Fibroblast of peridontal ligament (primary cell): Measurements from ENCODE around the gene DNAAF2.

ENCODE experiments used
- DNase-seq: peaks from one replicate; pipeline ENCODE4 v3.0.0-alpha.2; 2010; ENCODE audit errors: extremely low read depth

Gene DNAAF2

DNA sequence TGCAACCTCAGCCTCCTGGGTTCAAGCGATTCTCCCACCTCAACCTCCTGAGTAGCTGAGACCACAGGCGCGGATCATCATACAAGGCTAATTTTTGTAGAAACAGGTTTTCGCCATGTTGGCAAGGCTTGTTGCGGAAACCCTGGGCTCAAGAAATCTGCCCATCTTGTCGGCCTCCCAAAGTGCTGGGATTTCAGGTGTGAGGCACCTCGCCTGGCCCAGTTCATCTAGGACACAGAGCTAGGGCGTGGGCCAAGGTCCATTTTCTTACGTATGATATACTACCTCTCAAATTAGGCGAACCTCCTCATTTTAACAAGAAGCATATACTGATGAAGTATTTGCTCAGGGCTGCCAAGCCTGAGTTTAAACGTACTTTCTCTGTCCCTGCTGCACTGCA, 51.0 kb downstream of the DNAAF2 start:
- DNase-seq = no peak

DNA sequence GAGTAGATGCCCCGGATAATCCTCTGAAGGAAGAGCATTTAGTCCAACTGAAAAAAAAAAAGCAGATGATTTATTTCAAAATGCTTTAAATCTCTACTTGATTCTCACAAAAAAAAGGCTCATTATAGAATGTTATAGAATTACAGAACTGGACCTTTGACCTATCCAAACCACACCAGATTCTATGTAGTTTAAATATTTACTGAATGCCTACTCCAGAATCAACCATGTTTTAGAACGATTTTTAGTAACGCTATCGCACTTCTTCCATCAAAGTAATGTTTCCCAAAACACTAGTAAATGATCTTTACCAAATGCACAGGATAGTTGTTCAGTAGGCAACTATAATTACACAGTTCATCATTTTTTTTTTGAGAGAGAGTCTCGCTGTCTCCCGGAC, 51.4 kb downstream of the DNAAF2 start:
- no peak for DNase-seq

DNA sequence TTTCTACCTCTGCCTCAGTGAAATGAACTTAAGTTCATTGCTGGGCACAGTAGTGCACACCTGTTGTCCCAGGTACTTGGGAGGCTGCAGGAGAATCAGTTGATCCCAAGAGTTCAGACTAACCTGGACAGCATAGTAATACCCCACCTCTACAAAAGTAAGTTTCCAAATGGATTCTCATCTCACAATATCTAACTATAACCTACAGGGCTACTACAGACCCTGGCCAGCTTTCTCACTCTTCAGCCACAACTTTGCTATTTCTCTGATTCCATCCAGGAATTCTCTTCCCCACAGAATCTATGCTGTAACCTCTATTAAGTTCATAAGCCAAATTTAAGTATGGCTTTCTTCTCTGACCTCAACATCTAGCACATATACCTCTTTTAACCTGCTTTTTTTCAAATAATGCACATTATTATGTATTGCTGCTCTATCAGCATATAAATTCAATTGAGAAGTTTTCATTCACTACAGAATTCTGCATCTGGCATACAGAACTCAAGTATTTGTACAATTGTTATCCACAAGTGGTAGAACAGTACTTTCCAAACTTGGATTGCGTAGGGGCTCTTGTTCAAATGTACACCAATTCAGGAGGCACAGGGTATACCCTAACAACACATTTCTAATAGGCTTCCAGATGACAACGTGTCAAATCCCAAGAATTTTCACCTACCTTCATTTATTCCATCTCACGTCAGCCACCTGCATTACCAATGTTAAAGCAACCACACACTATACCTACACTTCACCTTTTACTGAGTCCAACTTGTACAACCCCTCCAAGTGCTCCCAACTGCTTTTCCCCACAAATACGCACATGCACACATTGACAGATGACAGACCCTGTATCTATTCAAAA, 52.7 kb downstream of the DNAAF2 start:
- no peak for DNase-seq

DNA sequence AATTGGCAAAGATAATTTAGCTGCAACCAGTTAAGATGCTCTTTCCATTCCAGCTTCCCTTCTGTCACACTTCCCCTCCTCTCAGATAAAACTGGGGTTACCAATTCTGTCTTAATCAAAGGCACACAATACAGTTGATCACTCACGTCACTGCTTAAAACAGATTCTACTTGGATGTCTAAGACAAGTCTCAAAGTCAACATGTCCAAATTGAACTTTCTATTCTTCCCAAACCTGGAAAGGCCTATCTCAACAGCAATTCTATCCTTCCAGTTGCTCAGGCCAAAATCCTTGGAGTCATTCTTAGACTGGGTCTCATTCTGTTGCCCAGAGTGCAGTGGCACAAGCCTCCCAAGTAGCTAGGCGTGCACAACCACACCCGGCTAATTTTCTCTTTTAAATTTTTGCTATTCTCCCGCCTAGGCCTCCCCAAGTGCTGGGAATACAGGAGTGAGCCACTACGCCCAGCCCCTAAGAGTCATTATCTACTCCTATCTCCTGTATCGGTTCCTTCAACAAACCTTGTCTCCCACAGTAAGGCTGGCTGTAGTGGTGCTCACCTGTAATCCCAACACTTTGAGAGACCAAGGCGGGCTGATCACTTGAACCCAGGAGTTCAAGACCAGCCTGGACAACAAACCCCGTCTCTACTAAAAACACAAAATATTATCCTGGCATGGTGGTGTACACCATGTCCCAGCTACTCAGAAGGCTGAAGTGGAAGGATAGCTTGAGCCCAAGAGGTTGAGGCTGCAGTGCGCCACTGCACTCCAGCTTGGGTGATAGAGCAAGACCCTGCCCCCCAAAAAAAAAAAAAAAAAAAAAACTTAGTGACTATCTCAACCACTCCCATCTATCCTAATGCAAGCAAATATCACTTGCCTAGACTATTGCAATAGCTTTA, 53.6 kb downstream of the DNAAF2 start:
- DNase-seq = no peak

DNA sequence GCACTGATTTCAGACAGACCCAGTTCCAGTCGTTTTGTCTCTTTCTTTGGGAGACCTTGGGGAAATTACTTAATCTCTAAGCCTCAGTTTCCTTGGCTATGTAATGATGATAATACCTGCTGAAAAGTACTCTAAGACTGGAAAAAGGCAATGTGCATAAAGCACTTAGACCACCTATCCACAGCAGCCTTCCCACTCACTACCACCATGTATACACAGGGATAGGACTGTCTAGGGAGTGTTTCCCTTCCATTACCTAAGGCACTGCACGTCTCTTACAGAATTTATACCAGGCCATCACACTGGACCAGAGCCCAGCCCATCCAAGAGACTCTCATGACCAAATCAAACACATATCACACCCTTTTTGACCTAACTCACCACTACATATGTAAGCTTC, 55.2 kb downstream of the DNAAF2 start:
- no peak for DNase-seq

DNA sequence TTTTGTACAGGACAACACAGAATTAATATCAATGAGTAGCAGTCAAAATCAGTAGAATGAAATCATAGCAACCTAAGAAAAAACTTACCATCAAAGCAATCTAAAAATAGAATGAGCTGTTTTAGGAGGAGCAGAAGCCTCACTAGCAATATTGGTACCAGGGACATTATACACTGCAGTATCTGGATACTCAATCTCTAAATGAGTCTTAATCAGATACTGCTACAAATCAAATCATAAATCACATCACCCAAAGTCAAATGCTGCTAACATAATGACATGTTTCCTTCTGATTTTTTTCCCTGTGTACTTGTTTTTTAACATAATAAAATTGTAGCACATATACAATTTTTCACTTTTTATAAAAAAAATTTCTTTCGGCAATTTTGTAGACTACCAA, 56.9 kb downstream of the DNAAF2 start:
- DNase-seq = no peak
